Measurements from ENCODE around the gene MYO15A. TPM values are rescaled to one million over a fixed set of nuclear protein-coding genes. Genes with fewer than 3 reads are reported as not detected.

Gene MYO15A
- total and polyA plus RNA-seq, 8 donors: 0.31 to 10.5 (median 0.50) TPM; not detected in 1

DNA sequence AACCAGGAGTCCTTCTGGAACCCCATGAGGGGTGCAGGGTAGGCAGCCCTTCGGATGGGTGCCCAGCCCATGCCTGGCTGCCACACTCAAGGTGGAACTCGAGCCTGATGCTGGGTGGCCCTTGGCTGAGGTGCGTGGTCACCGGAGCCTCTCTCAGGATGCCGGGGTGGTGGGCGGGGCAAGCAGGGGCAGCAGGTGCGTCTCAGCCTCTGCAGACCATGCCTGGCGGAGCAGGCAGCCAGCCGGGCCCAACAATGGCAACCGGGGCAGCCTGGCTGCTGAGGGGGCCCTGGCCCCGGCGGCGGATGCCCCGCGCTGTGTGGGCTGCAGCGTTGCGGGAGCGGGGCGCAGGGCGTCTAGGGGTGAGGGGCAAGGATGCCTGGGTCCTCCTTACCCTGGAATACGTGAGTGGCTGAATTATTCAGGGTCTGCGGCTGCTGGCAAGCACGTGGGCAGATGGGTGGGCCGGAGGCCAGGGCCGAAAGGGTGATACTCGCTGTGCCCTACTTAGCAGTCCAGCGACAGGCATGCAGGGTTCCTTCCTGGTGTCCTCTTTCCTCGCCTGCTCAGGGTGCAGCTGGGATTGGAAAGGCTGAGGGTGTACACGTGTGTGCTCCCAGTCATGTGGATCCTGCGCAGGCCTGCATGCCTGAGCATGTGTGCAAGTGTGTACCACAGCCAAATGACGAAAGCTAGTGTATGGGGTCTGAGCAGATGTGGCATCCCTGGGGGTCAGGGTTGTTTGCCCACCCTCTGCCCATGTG lies 14.6 kb downstream of the MYO15A start:
- Histone ChIP-seq H3K4me1 (no peaks in the 10 kb centered on the region), H3K27me3 (peaks cover 0 to 9% (median 0%) of the 10 kb centered on the region in 3 donors), H3K4me3 (no peak overlapping the region), H3K9me3 (peaks cover 0 to 14% (median 6%) of the 10 kb centered on the region in 4 donors), H3K27ac (no peak overlapping the region), H3K36me3 (no peaks in the 10 kb centered on the region)
- TF ChIP-seq POLR2AphosphoS5 (IDR thresholded peaks at IDR 0.05): no peak
- TF ChIP-seq, protein P1, sequence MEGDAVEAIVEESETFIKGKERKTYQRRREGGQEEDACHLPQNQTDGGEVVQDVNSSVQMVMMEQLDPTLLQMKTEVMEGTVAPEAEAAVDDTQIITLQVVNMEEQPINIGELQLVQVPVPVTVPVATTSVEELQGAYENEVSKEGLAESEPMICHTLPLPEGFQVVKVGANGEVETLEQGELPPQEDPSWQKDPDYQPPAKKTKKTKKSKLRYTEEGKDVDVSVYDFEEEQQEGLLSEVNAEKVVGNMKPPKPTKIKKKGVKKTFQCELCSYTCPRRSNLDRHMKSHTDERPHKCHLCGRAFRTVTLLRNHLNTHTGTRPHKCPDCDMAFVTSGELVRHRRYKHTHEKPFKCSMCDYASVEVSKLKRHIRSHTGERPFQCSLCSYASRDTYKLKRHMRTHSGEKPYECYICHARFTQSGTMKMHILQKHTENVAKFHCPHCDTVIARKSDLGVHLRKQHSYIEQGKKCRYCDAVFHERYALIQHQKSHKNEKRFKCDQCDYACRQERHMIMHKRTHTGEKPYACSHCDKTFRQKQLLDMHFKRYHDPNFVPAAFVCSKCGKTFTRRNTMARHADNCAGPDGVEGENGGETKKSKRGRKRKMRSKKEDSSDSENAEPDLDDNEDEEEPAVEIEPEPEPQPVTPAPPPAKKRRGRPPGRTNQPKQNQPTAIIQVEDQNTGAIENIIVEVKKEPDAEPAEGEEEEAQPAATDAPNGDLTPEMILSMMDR (IDR thresholded peaks at IDR 0.05): no peak
- no peak for TF ChIP-seq POLR2A (IDR thresholded peaks at IDR 0.05)
- TF ChIP-seq EP300 (IDR thresholded peaks at IDR 0.05): no peak
- intact Hi-C loops (cut with DNase I; ENCODE audit: low total_unique reads): no loop called here
- DNase-seq: no peak
- 77 to 87% (median 79%) methylated on average over 22 to 31 of the region's 31 CpGs for WGBS, 5 donors

DNA sequence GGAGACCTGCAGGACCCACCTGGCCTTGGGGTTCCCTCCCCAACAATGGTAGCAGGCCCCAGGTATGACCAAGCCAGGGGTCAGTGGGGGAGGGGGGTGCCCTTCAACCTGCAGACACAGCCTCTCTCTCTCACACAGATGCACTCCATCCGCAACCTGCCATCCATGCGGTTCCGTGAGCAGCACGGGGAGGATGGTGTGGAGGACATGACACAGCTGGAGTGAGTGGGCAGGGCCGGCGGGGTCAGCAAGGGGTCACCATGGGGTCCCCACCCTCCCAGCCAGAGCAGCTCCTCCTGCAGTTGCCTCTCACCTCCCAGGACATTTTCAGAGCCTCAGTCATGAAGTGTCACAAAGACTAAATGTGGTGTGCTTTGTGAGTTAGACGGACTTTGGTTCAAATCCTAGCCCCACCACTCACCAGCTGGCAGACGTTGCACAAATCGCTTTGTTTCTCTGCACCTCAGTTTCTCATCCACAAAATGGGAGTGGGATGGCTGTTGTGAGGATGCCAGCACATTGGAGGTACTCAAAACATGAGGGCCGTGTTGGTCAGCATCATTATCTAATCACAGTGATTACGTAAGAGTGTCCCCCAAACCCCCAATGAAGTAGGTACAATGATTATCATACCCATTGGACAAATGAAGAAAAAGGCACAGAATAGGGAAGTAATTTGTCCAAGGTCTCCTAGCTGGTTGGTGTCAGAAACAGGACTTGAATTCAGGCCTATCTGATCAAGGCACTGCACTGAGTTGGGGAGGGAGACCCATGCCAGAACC lies 16.0 kb downstream of the MYO15A start:
- H3K36me3 ChIP-seq: no peaks in the 10 kb centered on the region
- intact Hi-C loops (cut with DNase I; ENCODE audit: low total_unique reads): no loop called here
- H3K9me3 ChIP-seq: peaks cover 0 to 6% (median 3%) of the 10 kb centered on the region in 4 donors
- H3K27me3 ChIP-seq: peaks cover 0 to 9% (median 0%) of the 10 kb centered on the region in 3 donors
- no peak overlapping the region for H3K4me3 ChIP-seq
- 68 to 77% (median 70%) methylated on average over 8 to 11 of the region's 11 CpGs for WGBS, 5 donors
- H3K27ac ChIP-seq: no peak overlapping the region
- no peaks in the 10 kb centered on the region for H3K4me1 ChIP-seq
- no peak for TF ChIP-seq EP300 (IDR thresholded peaks at IDR 0.05)
- TF ChIP-seq, protein P1 (IDR thresholded peaks at IDR 0.05): no peak
- TF ChIP-seq POLR2AphosphoS5 (IDR thresholded peaks at IDR 0.05): no peak
- no peak for TF ChIP-seq POLR2A (IDR thresholded peaks at IDR 0.05)
- no peak for DNase-seq

DNA sequence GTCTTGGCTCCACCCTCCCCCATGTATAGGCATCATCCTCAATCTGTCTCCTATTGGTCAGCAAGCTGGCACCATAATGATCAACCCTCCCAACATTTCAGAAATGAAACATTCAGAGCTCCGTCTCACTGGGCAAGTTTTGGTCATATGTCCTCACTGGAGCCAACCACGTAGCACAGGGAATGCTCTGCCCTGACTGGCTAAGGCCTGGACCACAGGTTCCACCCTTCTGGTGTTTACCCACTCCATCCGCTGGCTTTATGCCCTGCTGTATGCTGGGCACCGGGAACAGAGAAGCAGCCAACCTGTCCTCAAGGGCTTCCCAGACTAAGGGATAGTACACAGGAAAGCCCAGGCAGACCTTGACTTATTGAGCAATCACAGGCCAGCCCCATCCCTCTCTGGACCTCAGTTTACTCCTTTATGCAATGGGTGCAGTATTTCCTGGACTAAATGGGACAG lies 20.5 kb downstream of the MYO15A start:
- DNase-seq: peak; percentile 43 to 77
- H3K27me3 ChIP-seq: no peaks in the 10 kb centered on the region
- TF ChIP-seq POLR2AphosphoS5 (IDR thresholded peaks at IDR 0.05) (peak in 1 of 3 donors; percentile 52), EP300 (IDR thresholded peaks at IDR 0.05) (no peak), POLR2A (IDR thresholded peaks at IDR 0.05) (no peak)
- TF ChIP-seq, protein P1 (IDR thresholded peaks at IDR 0.05): no peak
- H3K27ac ChIP-seq: no peak overlapping the region
- no peaks in the 10 kb centered on the region for H3K9me3 ChIP-seq
- no peak overlapping the region for H3K4me3 ChIP-seq
- H3K36me3 ChIP-seq: no peaks in the 10 kb centered on the region
- no peaks in the 10 kb centered on the region for H3K4me1 ChIP-seq
- 27 to 53% (median 32%) methylated on average over 4 of the region's 4 CpGs for WGBS, 5 donors
- intact Hi-C loops (cut with DNase I; ENCODE audit: low total_unique reads): no loop called here

DNA sequence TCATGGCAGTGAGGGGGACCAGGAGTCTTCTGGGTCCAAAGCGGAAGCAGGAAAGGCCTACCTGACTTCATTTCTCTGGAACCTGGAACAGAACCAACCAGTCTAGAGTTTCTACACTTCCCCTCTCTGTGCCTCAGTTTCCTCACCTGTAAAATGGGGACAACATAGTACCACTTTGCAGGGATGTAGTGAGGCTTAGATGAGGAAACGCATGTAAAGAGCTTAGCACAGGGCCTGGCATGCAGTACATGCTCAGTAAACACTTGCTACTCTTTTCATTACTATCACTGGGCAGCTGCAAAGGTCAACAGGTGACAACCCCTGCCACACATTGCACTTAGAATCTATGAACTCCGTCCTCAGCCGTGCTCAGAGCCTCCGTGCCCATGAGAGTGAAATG lies 24.2 kb downstream of the MYO15A start:
- Histone ChIP-seq H3K4me3 (no peak overlapping the region), H3K9me3 (no peaks in the 10 kb centered on the region), H3K36me3 (no peaks in the 10 kb centered on the region), H3K4me1 (no peaks in the 10 kb centered on the region), H3K27me3 (peaks cover 0 to 27% (median 0%) of the 10 kb centered on the region in 3 donors), H3K27ac (no peak overlapping the region)
- intact Hi-C loops (cut with DNase I; ENCODE audit: low total_unique reads): no loop called here
- no peak for DNase-seq
- whole genome bisulfite sequencing, 5 donors: 85 to 96% (median 88%) methylated on average over 2 to 5 of the region's 5 CpGs
- no peak for TF ChIP-seq POLR2A (IDR thresholded peaks at IDR 0.05)
- no peak for TF ChIP-seq POLR2AphosphoS5 (IDR thresholded peaks at IDR 0.05)
- TF ChIP-seq, protein P1 (IDR thresholded peaks at IDR 0.05): no peak
- TF ChIP-seq EP300 (IDR thresholded peaks at IDR 0.05): no peak

All from stomach (tissue), 9 donors.